IMR-90 (cell line): ENCODE results near the gene IRF4. TPM values are rescaled to one million over a fixed set of nuclear protein-coding genes. Genes with fewer than 3 reads are reported as not detected.

Experiments used
- ATAC-seq: fragments of 200-7000 bp; cut with Tn5 transposase; 2 replicates; pipeline ENCODE4 v1.9.1; 2020; ENCODE audit warnings: low read depth, mild to moderate bottlenecking, moderate library complexity
- BruUV-seq: library from RNA; stranded (reverse); fragments of 400-500 nt; replicated peaks from 2 replicates; lab custom pipeline; 2021; lab: Mats Ljungman, UMichigan
- CTCF ChIA-PET: fragments of 300-600 bp; formaldehyde crosslinking; extraction: SDS; loops from one replicate; lab custom pipeline; 2021; ENCODE audit warnings: antibody characterized with exemption; lab: Yijun Ruan, JAX
- POLR2A ChIA-PET: fragments of 300-600 bp; sonication (Branson Sonifier 250); formaldehyde crosslinking; loops from one replicate; lab custom pipeline; 2022; ENCODE audit warnings: antibody characterized with exemption; ENCODE audit not compliant: unreplicated experiment; lab: Charles Lee
- DNase-seq: peaks from one replicate; pipeline ENCODE4 v3.0.0; 2013
- H2AFZ ChIP-seq: replicated peaks from 2 replicates; pipeline ENCODE3; 2013; ENCODE audit warnings: low read length, mild to moderate bottlenecking; ENCODE audit not compliant: poor library complexity
- H2AK5ac ChIP-seq: 2 replicates; pipeline ENCODE4 v1.6.1; 2013; ENCODE audit warnings: low read depth, low read length, inconsistent platforms
- H2AK9ac ChIP-seq: replicated peaks from 2 replicates; pipeline ENCODE3; 2013; ENCODE audit warnings: mild to moderate bottlenecking, low read depth, low read length, moderate library complexity; ENCODE audit not compliant: poor library complexity
- H2BK120ac ChIP-seq: 2 replicates; pipeline ENCODE4 v1.6.1; 2013; ENCODE audit warnings: low read depth, low read length, inconsistent platforms
- H2BK15ac ChIP-seq: 3 replicates; pipeline ENCODE4 v1.6.1; 2013; ENCODE audit warnings: low read depth, low read length, inconsistent platforms
- H2BK20ac ChIP-seq: 2 replicates; pipeline ENCODE4 v1.6.1; 2013; ENCODE audit warnings: low read depth, mild to moderate bottlenecking, inconsistent platforms, low read length, moderate library complexity
- H2BK5ac ChIP-seq: 2 replicates; pipeline ENCODE4 v1.6.1; 2013; ENCODE audit warnings: mild to moderate bottlenecking, low read depth, low read length, inconsistent platforms; ENCODE audit not compliant: poor library complexity, severe bottlenecking
- H3K14ac ChIP-seq: replicated peaks from 2 replicates; pipeline ENCODE4 v1.6.1; 2013; ENCODE audit warnings: low read depth, low read length, inconsistent platforms
- H3K18ac ChIP-seq: 2 replicates; pipeline ENCODE4 v1.6.1; 2013; ENCODE audit warnings: low read depth, low read length, control low read depth
- H3K23ac ChIP-seq: 2 replicates; pipeline ENCODE4 v1.6.1; 2013; ENCODE audit warnings: low read depth, low read length, inconsistent platforms
- H3K27ac ChIP-seq: 2 replicates; pipeline ENCODE4 v1.5.1; 2013; ENCODE audit warnings: mild to moderate bottlenecking, control low read depth, low read length; ENCODE audit not compliant: insufficient read depth
- H3K27me3 ChIP-seq: 2 replicates; pipeline ENCODE4 v1.6.1; 2013; ENCODE audit warnings: low read length; ENCODE audit not compliant: control insufficient read depth, insufficient read depth
- H3K36me3 ChIP-seq: 2 replicates; pipeline ENCODE4 v1.6.1; 2013; ENCODE audit warnings: low read length, mixed read lengths; ENCODE audit not compliant: control insufficient read depth, insufficient read depth
- H3K4ac ChIP-seq: 2 replicates; pipeline ENCODE4 v1.6.1; 2013; ENCODE audit warnings: low read depth, low read length, inconsistent platforms
- H3K4me1 ChIP-seq: 2 replicates; pipeline ENCODE4 v1.6.1; 2013; ENCODE audit warnings: low read length, mixed read lengths; ENCODE audit not compliant: control insufficient read depth, insufficient read depth
- H3K4me2 ChIP-seq: 2 replicates; pipeline ENCODE4 v1.6.1; 2013; ENCODE audit warnings: low read depth, mild to moderate bottlenecking, control low read depth, low read length, moderate library complexity
- H3K4me3 ChIP-seq: 2 replicates; pipeline ENCODE4 v1.5.1; 2013; ENCODE audit warnings: low read depth, mild to moderate bottlenecking, control low read depth, low read length, moderate library complexity; ENCODE audit not compliant: insufficient read depth
- H3K56ac ChIP-seq: 2 replicates; pipeline ENCODE4 v1.6.1; 2013; ENCODE audit warnings: low read length, inconsistent platforms; ENCODE audit not compliant: insufficient read depth; ENCODE audit errors: extremely low read depth
- H3K79me1 ChIP-seq, 2 experiments: 2 replicates each; pipeline ENCODE4 v1.6.1; 2013; ENCODE audit warnings: low read length in 2 of 2, inconsistent platforms in 1 of 2, low read depth in 1 of 2
- H3K9ac ChIP-seq: 2 replicates; pipeline ENCODE4 v1.6.1; 2013; ENCODE audit warnings: low read depth, low read length, control low read depth
- H3K9me1 ChIP-seq: 2 replicates; pipeline ENCODE4 v1.6.1; 2013; ENCODE audit warnings: low read length, inconsistent platforms; ENCODE audit not compliant: insufficient read depth
- H3K9me3 ChIP-seq: 2 replicates; pipeline ENCODE4 v1.6.1; 2013; ENCODE audit warnings: low read length; ENCODE audit not compliant: control insufficient read depth, insufficient read depth
- H4K20me1 ChIP-seq: 2 replicates; pipeline ENCODE4 v1.6.1; 2013; ENCODE audit warnings: low read length, inconsistent platforms; ENCODE audit not compliant: insufficient read depth
- H4K5ac ChIP-seq: 2 replicates; pipeline ENCODE4 v1.6.1; 2013; ENCODE audit warnings: mild to moderate bottlenecking, low read depth, low read length, control low read depth
- H4K8ac ChIP-seq, 2 experiments: 2 replicates each; pipeline ENCODE4 v1.6.1; 2013; ENCODE audit warnings: low read depth in 2 of 2, low read length in 2 of 2, control low read depth in 1 of 2, inconsistent platforms in 1 of 2
- H4K91ac ChIP-seq: 2 replicates; pipeline ENCODE4 v1.6.1; 2013; ENCODE audit warnings: low read depth, low read length, inconsistent platforms; ENCODE audit not compliant: insufficient read depth
- BHLHE40 ChIP-seq: fragments of 150-350 bp; IDR thresholded peaks from 2 replicates; pipeline ENCODE4 v1.6.1; 2016; ENCODE audit warnings: mild to moderate bottlenecking, low read depth, low read length
- CEBPB ChIP-seq: IDR thresholded peaks from 2 replicates; pipeline ENCODE4 v1.6.1; 2012; ENCODE audit warnings: low read depth, low read length, improper control_type of control experiment
- CHD1 ChIP-seq: IDR thresholded peaks from 2 replicates; pipeline ENCODE4 v1.6.1; 2012; ENCODE audit warnings: low read depth, low read length, improper control_type of control experiment
- FOS ChIP-seq: fragments of 150-350 bp; IDR thresholded peaks from 2 replicates; pipeline ENCODE4 v1.6.1; 2016; ENCODE audit warnings: low read depth, low read length
- MAFK ChIP-seq: IDR thresholded peaks from 2 replicates; pipeline ENCODE4 v1.6.1; 2012; ENCODE audit warnings: low read depth, low read length, improper control_type of control experiment
- MAZ ChIP-seq: IDR thresholded peaks from 2 replicates; pipeline ENCODE4 v1.6.1; 2012; ENCODE audit warnings: low read depth, mild to moderate bottlenecking, low read length, improper control_type of control experiment, moderate library complexity, borderline replicate concordance
- MXI1 ChIP-seq: IDR thresholded peaks from 2 replicates; pipeline ENCODE4 v1.6.1; 2012; ENCODE audit warnings: low read depth, mild to moderate bottlenecking, low read length, moderate library complexity, borderline replicate concordance
- POLR2A ChIP-seq: IDR thresholded peaks from 2 replicates; pipeline ENCODE4 v1.6.1; 2012; ENCODE audit warnings: mild to moderate bottlenecking, low read depth, low read length
- RAD21 ChIP-seq: IDR thresholded peaks from 2 replicates; pipeline ENCODE4 v1.6.1; 2012; ENCODE audit warnings: low read length, improper control_type of control experiment
- RCOR1 ChIP-seq: IDR thresholded peaks from 2 replicates; pipeline ENCODE4 v1.6.1; 2012; ENCODE audit warnings: mild to moderate bottlenecking, low read length, improper control_type of control experiment; ENCODE audit not compliant: insufficient replicate concordance
- SMC3 ChIP-seq: fragments of 150-350 bp; IDR thresholded peaks from 2 replicates; pipeline ENCODE4 v1.6.1; 2016; ENCODE audit warnings: low read depth, mild to moderate bottlenecking, antibody characterized with exemption, low read length, moderate library complexity
- WGBS, 2 experiments: methylation state at CpG; one replicate each; pipeline versions ENCODE4 v1.1.5 to v1.1.7; 2013; ENCODE audit warnings: missing lambda C conversion rate in 2 of 2; ENCODE audit not compliant: insufficient read length in 1 of 2; ENCODE audit errors: extremely low coverage in 2 of 2; 5-methylcytosine and 5-hydroxymethylcytosine counted together
- dilution Hi-C: fragments of 300-500 bp; cut with HindIII; formaldehyde crosslinking; loops from one replicate; pipeline ENCODE4 v1.14.3; 2018; ENCODE audit warnings: low sequenced_read_pairs; ENCODE audit not compliant: unreplicated experiment
- in situ Hi-C: fragments of 300-500 bp; cut with MboI; formaldehyde crosslinking; loops from 3 replicates; pipeline ENCODE4 v1.14.3; 2019; ENCODE audit warnings: low sequenced_read_pairs, inconsistent platforms, mixed read lengths
- intact Hi-C: fragments of 100-400 bp; cut with micrococcal nuclease; formaldehyde crosslinking; loops from 2 replicates; pipeline ENCODE4 v1.10.0; 2022
- polyA plus RNA-seq, 3 experiments: library from polyadenylated mRNA; depleted of rRNA; stranded (reverse); fragments of >200 nt; gene quantifications; 2 replicates each; pipeline ENCODE4 v1.2.3, GENCODE V29; 2012; ENCODE audit warnings: low replicate concordance in 1 of 3
- total RNA-seq: library from RNA; depleted of rRNA; stranded (reverse); fragments of >200 nt; gene quantifications from 2 replicates; pipeline ENCODE4 v1.2.3, GENCODE V29; 2012
- TF ChIP-seq, protein P1 (sequence below): conservative IDR thresholded peaks from 2 replicates; pipeline ENCODE4 v1.5.1; 2012; ENCODE audit warnings: mild to moderate bottlenecking, low read depth, low read length, improper control_type of control experiment
- TF ChIP-seq, protein P2 (sequence below): fragments of 150-350 bp; IDR thresholded peaks from 2 replicates; pipeline ENCODE4 v1.6.1; 2016; ENCODE audit warnings: low read depth, mild to moderate bottlenecking, low read length, moderate library complexity, borderline replicate concordance
- TF ChIP-seq, protein P3 (sequence below): fragments of 150-350 bp; IDR thresholded peaks from 2 replicates; pipeline ENCODE4 v1.6.1; 2017; ENCODE audit warnings: mild to moderate bottlenecking, antibody characterized with exemption, low read length, low read depth

IRF4 gene
- total and polyA plus RNA-seq, 2 of the 4 experiments (the other 2 are of a cell fraction): not detected

DNA sequence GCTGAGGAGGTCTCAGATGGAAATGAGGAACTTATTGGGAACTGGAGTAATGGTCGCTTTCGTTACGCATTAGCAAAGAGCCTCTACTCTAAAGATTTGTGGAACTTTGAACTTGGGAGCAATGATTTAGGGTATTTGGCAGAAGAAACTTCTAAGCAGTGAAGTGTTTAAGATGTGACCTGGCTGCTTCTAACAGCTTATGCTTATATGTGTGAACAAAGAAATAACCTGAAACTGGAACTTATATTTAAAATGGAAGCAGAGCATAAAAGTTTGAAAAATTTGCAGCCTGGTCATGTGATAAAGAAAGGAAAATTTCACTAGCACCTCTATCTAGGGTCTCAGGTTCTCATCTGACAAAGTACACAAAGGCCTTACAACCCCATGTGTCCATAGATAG is 23.5 kb downstream of the IRF4 start:
- Histone ChIP-seq H3K14ac (no peak overlapping the region), H3K9me3 (peaks cover 7% of the 10 kb centered on the region; the same call in 1 of the 2 replicates), H3K23ac (no peak overlapping the region), H3K27ac (no peak overlapping the region), H4K8ac (no peak overlapping the region), H3K4me3 (no peak overlapping the region), H2AK9ac (no peak overlapping the region), H4K91ac (no peak overlapping the region), H3K27me3 (peaks cover 36% of the 10 kb centered on the region), H2BK120ac (no peak overlapping the region), H3K9me1 (no peaks in the 10 kb centered on the region), H3K56ac (no peak overlapping the region), H2BK15ac (no peak overlapping the region), H2AK5ac (no peak overlapping the region), H3K9ac (no peak overlapping the region), H2BK20ac (no peak overlapping the region), H2AFZ (no peak overlapping the region), H3K36me3 (no peaks in the 10 kb centered on the region), H4K5ac (no peak overlapping the region), H3K79me1 (no peaks in the 10 kb centered on the region), H3K4ac (no peak overlapping the region), H3K4me1 (no peaks in the 10 kb centered on the region), H4K20me1 (no peaks in the 10 kb centered on the region), H3K18ac (no peak overlapping the region), H3K4me2 (no peak overlapping the region), H2BK5ac (no peak overlapping the region)
- in situ Hi-C loops (no loop called here), dilution Hi-C loops (no loop called here), intact Hi-C loops (no loop called here)
- POLR2A ChIA-PET: no interaction called here
- CTCF ChIA-PET: no interaction called here
- WGBS, 2 experiments: 95% methylated on average over 3 of the region's 3 CpGs; no CpG with 5 or more reads in 1 of the 2 experiments
- no peak for TF ChIP-seq RAD21
- TF ChIP-seq CHD1: no peak
- TF ChIP-seq FOS: no peak
- no peak for TF ChIP-seq MXI1
- TF ChIP-seq, protein P1, sequence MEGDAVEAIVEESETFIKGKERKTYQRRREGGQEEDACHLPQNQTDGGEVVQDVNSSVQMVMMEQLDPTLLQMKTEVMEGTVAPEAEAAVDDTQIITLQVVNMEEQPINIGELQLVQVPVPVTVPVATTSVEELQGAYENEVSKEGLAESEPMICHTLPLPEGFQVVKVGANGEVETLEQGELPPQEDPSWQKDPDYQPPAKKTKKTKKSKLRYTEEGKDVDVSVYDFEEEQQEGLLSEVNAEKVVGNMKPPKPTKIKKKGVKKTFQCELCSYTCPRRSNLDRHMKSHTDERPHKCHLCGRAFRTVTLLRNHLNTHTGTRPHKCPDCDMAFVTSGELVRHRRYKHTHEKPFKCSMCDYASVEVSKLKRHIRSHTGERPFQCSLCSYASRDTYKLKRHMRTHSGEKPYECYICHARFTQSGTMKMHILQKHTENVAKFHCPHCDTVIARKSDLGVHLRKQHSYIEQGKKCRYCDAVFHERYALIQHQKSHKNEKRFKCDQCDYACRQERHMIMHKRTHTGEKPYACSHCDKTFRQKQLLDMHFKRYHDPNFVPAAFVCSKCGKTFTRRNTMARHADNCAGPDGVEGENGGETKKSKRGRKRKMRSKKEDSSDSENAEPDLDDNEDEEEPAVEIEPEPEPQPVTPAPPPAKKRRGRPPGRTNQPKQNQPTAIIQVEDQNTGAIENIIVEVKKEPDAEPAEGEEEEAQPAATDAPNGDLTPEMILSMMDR: no peak
- TF ChIP-seq, protein P2, sequence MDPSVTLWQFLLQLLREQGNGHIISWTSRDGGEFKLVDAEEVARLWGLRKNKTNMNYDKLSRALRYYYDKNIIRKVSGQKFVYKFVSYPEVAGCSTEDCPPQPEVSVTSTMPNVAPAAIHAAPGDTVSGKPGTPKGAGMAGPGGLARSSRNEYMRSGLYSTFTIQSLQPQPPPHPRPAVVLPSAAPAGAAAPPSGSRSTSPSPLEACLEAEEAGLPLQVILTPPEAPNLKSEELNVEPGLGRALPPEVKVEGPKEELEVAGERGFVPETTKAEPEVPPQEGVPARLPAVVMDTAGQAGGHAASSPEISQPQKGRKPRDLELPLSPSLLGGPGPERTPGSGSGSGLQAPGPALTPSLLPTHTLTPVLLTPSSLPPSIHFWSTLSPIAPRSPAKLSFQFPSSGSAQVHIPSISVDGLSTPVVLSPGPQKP: no peak
- no peak for TF ChIP-seq BHLHE40
- no peak for TF ChIP-seq MAZ
- no peak for TF ChIP-seq CEBPB
- no peak for TF ChIP-seq POLR2A
- TF ChIP-seq, protein P3, sequence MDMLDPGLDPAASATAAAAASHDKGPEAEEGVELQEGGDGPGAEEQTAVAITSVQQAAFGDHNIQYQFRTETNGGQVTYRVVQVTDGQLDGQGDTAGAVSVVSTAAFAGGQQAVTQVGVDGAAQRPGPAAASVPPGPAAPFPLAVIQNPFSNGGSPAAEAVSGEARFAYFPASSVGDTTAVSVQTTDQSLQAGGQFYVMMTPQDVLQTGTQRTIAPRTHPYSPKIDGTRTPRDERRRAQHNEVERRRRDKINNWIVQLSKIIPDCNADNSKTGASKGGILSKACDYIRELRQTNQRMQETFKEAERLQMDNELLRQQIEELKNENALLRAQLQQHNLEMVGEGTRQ: no peak
- TF ChIP-seq RCOR1: no peak
- no peak for TF ChIP-seq MAFK
- no peak for TF ChIP-seq SMC3
- DNase-seq (no peak), ATAC-seq (no peak)
- no TSS peak for BruUV-seq
